HG03066 (cell line): Measurements from ENCODE around the gene BBC3.
A peak's percentile ranks its signal among the peaks of the same experiment; 100 is the strongest.
"Not testable (repeated sequence)": the region's sequence is repeated elsewhere in the genome, so short reads cannot be mapped to it uniquely, and the experiment has no call there.

Experiments
- ATAC-seq: cut with Tn5 transposase; IDR thresholded peaks from one replicate; pipeline ENCODE4 v1.9.1; 2021; ENCODE audit warnings: low read depth; ENCODE audit not compliant: unreplicated experiment

Gene BBC3

GRCh38 chr19:47230921-47231214 is at the start of gene BBC3:
Gene BBC3, minus strand, starts transcription at chr19:47231199. Its CDS starts 2,768 bp downstream, at chr19:47228431.
- no peak for ATAC-seq

GRCh38 chr19:47280183-47280797 is 49.3 kb upstream of the BBC3 start:
- no peak for ATAC-seq

- not testable (repeated sequence) for ATAC-seq
These were observed 45.5 kb upstream of the BBC3 start for GRCh38 chr19:47276513-47276912.

- ATAC-seq = no peak
These were observed 44.9 kb upstream of the BBC3 start for GRCh38 chr19:47275791-47276461.

GRCh38 chr19:47274891-47275761 is 44.1 kb upstream of the BBC3 start:
- ATAC-seq = peak; percentile 5

GRCh38 chr19:47274071-47274890 is 43.3 kb upstream of the BBC3 start, which contains the start of gene INAFM1:
Gene INAFM1, plus strand, starts transcription at chr19:47274885. Its CDS starts 35 bp downstream, at chr19:47274920.
- peak; percentile 54 for ATAC-seq

GRCh38 chr19:47273313-47274070 is 42.5 kb upstream of the BBC3 start:
- ATAC-seq = peak; percentile 59

GRCh38 chr19:47272448-47273312 is 41.7 kb upstream of the BBC3 start:
- no peak for ATAC-seq

- no peak for ATAC-seq
These were observed 41.0 kb upstream of the BBC3 start for GRCh38 chr19:47271949-47272348.

- ATAC-seq = no peak
These were observed 39.4 kb upstream of the BBC3 start for GRCh38 chr19:47270408-47270807.

GRCh38 chr19:47269596-47269995 is 38.6 kb upstream of the BBC3 start:
- ATAC-seq = no peak

GRCh38 chr19:47268028-47268427 is 37.0 kb upstream of the BBC3 start:
- no peak for ATAC-seq

GRCh38 chr19:47267350-47267759 is 36.4 kb upstream of the BBC3 start:
- no peak for ATAC-seq

- ATAC-seq = no peak
These were observed 35.5 kb upstream of the BBC3 start for GRCh38 chr19:47266401-47266941.

GRCh38 chr19:47264629-47265028 is 33.6 kb upstream of the BBC3 start:
- no peak for ATAC-seq

- peak; percentile 77 for ATAC-seq
These were observed 31.2 kb upstream of the BBC3 start for GRCh38 chr19:47261946-47262793.

GRCh38 chr19:47260476-47260875 is 29.5 kb upstream of the BBC3 start:
- ATAC-seq = no peak
